ENCODE results near the gene SBNO2. TPM values are rescaled to one million over a fixed set of nuclear protein-coding genes. Genes with fewer than 3 reads are reported as not detected.
A peak's percentile ranks its signal among the peaks of the same experiment; 100 is the strongest.

The SBNO2 gene
- total and polyA plus RNA-seq, 9 of the 15 experiments (the other 6 are each of a cell fraction or from before 2014, with no cell fraction given) = 0.01 to 46.2 (median 6.7) TPM

DNA sequence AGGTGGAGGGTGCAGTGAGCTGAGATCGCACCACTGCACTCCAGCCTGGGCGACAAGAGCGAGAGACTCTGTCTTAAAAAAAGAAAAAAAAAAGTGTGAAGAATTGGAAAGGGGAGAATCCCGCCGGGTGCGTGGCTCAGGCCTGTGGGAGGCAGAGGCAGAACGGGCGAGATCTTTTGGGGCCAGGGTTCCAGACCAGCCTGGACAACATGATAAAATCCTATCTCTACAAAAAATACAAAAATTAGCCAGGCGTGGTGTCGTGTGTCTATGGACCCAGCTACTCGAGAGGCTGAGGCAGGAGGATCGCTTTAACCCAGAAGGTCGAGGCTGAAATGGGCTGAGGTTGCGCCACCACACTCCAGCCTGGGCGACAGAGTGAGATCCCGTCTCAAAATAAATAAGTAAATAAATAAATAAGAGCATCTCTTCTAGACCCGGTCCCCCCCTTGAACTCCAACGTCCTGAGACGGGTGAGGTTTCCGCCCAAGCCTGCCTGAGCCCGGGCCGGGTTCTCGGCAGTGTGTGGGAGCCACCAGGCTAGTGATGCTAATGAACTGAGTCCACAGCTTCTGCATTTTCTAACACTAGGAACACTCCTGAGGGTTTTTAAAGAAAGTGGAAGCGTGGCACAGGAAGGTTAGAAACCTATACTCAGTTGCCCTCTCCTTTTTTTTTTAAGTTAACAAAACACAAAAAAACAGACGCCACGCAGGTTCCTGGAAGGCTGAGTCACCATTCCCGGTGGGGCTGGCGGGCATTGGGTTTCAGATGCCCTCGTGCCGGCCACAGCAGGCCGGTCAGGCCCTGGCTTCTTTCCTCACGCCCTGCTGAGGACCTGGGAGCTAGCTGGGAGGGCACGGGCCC lies 48.2 kb downstream of the SBNO2 start (continued):
- TF ChIP-seq SMAD4 (CRISPR knock-in tag; conservative IDR thresholded peaks at IDR 0.05) (no peak), ZNF551 (CRISPR knock-in tag; IDR thresholded peaks at IDR 0.05) (no peak), ARID1B (IDR thresholded peaks at IDR 0.05) (peak; percentile 67; the same call in 1 of the 2 replicates), ZBED1 (IDR thresholded peaks at IDR 0.05) (no peak), TSC22D4 (tag; IDR thresholded peaks at IDR 0.05) (no peak), ZNF41 (CRISPR knock-in tag; conservative IDR thresholded peaks at IDR 0.05) (no peak), NUFIP1 (IDR thresholded peaks at IDR 0.05; ENCODE audit: partially characterized antibody) (no peak), ZFP30 (CRISPR knock-in tag; IDR thresholded peaks at IDR 0.05; ENCODE audit: borderline replicate concordance) (no peak), NONO (IDR thresholded peaks at IDR 0.05; ENCODE audit: low read depth in 2 of 2, low read length in 1 of 2) (no peak), BRD9 (IDR thresholded peaks at IDR 0.05; ENCODE audit: low read depth, partially characterized antibody) (no peak), KLF1 (tag; IDR thresholded peaks at IDR 0.05) (no peak), HMG20A (CRISPR knock-in tag; conservative IDR thresholded peaks at IDR 0.05) (no peak)
- TF ChIP-seq, protein P1, sequence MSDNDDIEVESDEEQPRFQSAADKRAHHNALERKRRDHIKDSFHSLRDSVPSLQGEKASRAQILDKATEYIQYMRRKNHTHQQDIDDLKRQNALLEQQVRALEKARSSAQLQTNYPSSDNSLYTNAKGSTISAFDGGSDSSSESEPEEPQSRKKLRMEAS (CRISPR knock-in tag; IDR thresholded peaks at IDR 0.05) = no peak
- TF ChIP-seq, protein P2, sequence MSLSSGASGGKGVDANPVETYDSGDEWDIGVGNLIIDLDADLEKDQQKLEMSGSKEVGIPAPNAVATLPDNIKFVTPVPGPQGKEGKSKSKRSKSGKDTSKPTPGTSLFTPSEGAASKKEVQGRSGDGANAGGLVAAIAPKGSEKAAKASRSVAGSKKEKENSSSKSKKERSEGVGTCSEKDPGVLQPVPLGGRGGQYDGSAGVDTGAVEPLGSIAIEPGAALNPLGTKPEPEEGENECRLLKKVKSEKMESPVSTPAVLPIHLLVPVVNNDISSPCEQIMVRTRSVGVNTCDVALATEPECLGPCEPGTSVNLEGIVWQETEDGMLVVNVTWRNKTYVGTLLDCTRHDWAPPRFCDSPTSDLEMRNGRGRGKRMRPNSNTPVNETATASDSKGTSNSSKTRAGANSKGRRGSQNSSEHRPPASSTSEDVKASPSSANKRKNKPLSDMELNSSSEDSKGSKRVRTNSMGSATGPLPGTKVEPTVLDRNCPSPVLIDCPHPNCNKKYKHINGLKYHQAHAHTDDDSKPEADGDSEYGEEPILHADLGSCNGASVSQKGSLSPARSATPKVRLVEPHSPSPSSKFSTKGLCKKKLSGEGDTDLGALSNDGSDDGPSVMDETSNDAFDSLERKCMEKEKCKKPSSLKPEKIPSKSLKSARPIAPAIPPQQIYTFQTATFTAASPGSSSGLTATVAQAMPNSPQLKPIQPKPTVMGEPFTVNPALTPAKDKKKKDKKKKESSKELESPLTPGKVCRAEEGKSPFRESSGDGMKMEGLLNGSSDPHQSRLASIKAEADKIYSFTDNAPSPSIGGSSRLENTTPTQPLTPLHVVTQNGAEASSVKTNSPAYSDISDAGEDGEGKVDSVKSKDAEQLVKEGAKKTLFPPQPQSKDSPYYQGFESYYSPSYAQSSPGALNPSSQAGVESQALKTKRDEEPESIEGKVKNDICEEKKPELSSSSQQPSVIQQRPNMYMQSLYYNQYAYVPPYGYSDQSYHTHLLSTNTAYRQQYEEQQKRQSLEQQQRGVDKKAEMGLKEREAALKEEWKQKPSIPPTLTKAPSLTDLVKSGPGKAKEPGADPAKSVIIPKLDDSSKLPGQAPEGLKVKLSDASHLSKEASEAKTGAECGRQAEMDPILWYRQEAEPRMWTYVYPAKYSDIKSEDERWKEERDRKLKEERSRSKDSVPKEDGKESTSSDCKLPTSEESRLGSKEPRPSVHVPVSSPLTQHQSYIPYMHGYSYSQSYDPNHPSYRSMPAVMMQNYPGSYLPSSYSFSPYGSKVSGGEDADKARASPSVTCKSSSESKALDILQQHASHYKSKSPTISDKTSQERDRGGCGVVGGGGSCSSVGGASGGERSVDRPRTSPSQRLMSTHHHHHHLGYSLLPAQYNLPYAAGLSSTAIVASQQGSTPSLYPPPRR (CRISPR knock-in tag; IDR thresholded peaks at IDR 0.05; ENCODE audit: borderline replicate concordance) = no peak
